Mononuclear cell (primary cell): Measurements from ENCODE around the gene NAT10. TPM values are rescaled to one million over a fixed set of nuclear protein-coding genes. Genes with fewer than 3 reads are reported as not detected.
A peak's percentile ranks its signal among the peaks of the same experiment; 100 is the strongest.
"Not testable (repeated sequence)": the region's sequence is repeated elsewhere in the genome, so short reads cannot be mapped to it uniquely, and the experiment has no call there.

ENCODE experiments used
- H3K27me3 ChIP-seq: 2 replicates; pipeline ENCODE4 v1.6.0; 2011; ENCODE audit warnings: low read length, control low read depth; ENCODE audit not compliant: insufficient read depth
- H3K4me1 ChIP-seq: 2 replicates; pipeline ENCODE4 v1.5.1; 2011; ENCODE audit warnings: mild to moderate bottlenecking, low read length, control low read depth; ENCODE audit not compliant: insufficient read depth
- H3K4me3 ChIP-seq: 2 replicates; pipeline ENCODE4 v1.5.1; 2011; ENCODE audit warnings: mild to moderate bottlenecking, low read length, moderate library complexity
- H3K9me3 ChIP-seq: 2 replicates; pipeline ENCODE4 v1.5.1; 2011; ENCODE audit warnings: low read depth, mild to moderate bottlenecking, control low read depth, low read length
- total RNA-seq: library from RNA; depleted of rRNA; stranded (reverse); fragments of >200 nt; gene quantifications from one replicate; pipeline ENCODE4 v1.2.3, GENCODE V29; 2012

Gene NAT10
- total RNA-seq = 21.2 TPM

DNA sequence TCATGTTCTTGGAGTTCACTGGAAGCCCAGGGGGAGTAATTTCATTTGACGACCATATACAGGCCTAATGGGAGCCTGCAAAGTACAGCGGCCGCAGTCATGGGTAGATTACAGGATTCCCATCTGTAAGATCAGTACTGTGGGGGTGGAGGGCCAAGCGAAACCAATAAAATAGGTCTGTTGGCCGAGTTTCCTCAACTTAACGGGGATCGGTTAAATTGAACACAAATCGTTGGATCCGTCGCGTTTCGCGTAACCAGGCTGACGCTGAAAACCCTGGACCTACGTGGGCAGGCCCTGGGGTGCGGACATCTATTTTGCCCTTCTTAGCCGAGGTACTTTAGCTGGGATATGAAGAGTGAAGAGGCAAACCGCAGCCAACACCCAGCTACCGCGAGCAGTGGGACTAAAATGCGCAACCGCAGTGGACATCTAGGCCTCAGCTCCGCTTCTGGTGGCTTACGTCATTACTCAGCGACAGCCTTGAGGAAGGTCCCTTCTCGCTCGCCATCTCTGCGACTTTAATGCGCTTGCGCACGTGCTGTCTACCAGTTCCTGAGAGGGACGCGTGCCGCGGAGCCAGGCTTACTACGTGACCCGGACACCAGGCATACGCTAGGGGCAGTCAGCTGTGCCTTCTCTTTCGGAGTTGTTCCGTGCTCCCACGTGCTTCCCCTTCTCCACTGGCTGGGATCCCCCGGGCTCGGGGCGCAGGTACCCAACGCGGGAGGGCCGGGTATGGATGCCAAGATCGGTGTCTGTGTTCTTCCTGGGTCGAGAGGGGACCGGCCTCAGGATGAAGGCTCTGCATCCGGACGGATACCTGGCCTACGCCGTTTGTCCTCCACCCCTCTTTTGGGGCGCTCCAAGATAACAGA lies at the start of gene NAT10:
Gene NAT10, plus strand, starts transcription at position 551 of the 878 bp plus-strand sequence. CDS start 2,597 bp downstream, outside the sequence.
- Histone ChIP-seq H3K9me3 (no peaks in the 10 kb centered on the region), H3K4me3 (peak within 1 kb of the TSS; percentile 76), H3K4me1 (peaks cover 25% of the 10 kb centered on the region), H3K27me3 (no peaks in the 10 kb centered on the region)

DNA sequence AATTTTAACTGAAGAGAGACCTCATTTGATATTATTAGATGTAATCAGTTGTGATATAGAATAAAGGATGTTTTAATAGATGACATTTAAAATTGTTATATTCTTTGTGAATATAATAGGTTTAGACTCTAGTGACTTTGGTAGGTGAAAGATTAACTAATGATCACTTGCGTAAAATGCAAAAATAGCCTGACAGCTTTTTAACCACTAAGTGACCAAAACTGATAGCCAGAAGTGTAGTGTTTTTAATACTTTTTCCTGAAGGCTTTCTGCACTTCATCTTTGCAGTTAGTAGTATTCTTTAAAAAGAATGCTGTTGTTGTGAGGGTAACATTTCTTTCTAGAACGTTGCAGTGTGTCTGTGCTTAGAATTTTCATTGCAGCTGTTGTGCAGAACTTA lies 48.8 kb upstream of the NAT10 start:
- H3K4me3 ChIP-seq = no peak overlapping the region
- peaks cover 52% of the 10 kb centered on the region for H3K4me1 ChIP-seq
- H3K27me3 ChIP-seq = no peaks in the 10 kb centered on the region
- no peaks in the 10 kb centered on the region for H3K9me3 ChIP-seq

DNA sequence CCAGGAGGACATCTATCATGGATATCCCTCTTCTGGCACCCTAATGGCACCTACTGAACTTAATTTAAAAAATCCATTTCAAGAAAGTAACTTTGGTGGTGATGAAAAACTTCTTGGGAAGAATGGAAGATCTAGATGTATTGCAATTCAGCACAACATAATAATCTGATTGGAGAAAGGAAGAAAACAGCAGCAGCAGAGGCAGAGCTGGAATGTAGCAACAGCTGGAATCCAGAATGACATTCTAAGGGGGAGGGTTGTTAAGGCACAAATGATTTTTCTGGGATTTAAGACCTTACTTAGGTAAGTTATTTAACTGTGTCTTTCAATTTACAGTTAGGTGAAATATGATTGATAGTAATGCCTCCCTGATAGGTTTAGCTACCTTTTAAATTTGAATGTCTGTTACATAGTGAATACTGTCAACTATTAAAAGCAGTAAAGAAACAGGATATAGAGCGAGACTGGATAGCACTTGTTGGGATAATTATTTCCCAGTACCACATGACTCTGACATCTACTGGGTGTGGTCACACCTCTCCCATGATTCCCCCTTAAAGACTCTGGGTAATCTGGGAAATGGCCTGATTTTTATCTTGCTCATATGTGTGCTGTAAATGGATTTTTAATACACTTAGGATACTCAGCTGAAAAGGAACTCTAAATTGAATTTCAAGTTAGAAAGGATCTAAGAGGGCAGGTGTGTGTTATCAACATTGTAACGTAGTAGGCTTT lies 42.2 kb upstream of the NAT10 start:
- no peaks in the 10 kb centered on the region for H3K9me3 ChIP-seq
- no peaks in the 10 kb centered on the region for H3K27me3 ChIP-seq
- peaks cover 48% of the 10 kb centered on the region for H3K4me1 ChIP-seq
- H3K4me3 ChIP-seq = no peak overlapping the region

DNA sequence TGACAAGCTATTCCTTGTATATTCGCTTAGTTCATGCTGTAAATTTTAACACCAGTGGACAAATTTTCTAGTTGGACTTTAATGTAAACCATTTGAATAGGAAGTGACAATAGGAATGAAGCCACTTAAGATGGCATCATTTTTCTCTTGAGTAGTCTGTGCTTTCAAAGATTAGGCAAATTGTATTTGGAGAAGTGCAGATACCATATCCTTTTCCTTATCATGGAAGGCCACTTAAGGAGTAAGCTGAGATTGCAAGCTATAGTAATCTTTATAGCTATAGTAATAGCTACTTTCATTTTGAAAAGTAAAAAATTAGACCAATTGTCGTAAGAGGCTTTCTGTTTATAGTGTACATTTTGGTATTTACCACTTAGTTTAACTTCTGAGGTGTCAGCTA lies 41.1 kb upstream of the NAT10 start:
- no peaks in the 10 kb centered on the region for H3K9me3 ChIP-seq
- H3K4me1 ChIP-seq = peaks cover 45% of the 10 kb centered on the region
- no peak overlapping the region for H3K4me3 ChIP-seq
- no peaks in the 10 kb centered on the region for H3K27me3 ChIP-seq

DNA sequence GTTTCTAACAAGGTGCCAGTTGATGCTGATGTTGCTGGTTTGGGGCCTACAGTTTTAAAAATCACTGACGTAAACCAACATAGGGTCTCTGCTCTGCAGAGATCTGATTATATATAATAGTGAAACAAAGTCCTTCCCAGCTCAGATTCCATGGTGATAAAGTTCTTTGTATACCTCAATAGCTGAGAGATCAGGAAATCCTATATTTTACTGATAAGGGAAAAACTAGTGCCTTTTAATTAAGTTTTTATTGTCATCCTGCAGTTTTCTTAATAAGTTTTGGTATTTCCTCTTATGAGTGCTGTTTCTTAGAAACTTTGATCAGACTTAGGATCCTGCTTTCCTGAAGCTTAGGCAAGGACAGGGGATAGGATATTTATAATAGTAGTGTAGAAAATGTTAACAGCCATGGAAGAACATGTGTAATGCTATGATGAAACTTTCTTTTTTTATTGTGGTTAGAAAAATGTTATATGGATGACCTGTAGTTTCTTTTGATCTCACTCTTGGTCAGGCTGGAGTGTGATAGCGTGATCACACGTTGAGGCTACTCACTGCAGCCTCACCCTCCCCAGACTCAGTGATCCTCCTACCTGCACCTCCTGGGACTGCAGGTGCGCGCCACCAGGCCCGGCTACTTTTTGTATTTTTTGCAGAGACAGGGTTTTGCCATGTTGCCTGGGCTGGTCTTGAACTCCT lies 39.8 kb upstream of the NAT10 start:
- no peaks in the 10 kb centered on the region for H3K9me3 ChIP-seq
- H3K4me1 ChIP-seq = peaks cover 35% of the 10 kb centered on the region
- H3K4me3 ChIP-seq = no peak overlapping the region
- H3K27me3 ChIP-seq = no peaks in the 10 kb centered on the region

DNA sequence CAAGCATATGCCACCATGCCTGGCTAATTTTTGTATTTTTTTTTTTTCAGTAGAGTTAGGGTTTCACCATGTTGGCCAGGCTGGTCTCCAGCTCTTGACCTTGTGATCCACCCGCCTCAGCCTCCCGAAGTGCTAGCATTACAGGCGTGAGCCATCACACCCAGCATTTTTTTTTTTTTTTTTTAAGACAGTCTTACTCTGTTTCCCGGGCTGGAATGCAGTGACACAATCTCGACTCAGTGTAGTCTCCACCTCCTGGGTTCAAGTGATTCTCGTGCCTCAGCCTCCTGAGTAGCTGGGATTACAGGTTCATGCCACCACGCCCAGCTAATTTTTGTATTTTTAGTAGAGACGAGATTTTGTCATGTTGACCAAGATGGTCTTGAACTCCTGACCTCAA lies 38.7 kb upstream of the NAT10 start:
- peaks cover 26% of the 10 kb centered on the region for H3K4me1 ChIP-seq
- not testable (repeated sequence) for H3K4me3 ChIP-seq, H3K27me3 ChIP-seq, H3K9me3 ChIP-seq

DNA sequence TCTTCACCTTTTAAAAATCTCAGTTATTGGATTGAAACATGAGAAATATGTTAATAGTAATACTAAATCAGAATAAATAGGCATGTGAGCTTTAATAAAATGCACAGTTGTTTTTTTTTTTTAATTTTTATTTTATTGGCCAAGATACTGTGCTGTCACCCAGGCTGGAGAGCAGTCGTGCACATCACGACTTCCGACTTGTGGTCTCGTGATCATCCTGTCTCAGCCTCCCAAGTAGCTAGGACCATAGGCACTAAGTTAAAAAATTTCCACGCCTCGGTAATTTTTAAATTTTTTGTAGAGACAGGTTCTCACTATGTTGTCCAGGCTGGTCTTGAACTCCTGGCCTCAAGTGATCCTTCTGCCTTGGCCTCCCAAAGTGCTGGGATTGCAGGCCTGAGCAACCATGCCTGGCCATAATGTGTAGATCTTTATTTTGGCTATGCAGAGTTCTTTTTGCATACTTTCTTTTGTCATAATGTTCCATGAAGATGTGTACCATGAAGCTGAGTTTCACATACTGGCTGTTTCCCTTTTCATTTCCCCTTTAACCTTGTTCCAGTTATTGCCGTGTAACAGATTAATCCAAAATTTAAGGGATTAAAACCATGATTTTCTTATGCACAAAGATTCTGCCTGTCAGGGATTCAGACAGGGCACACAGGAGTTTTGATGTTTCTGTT lies 37.9 kb upstream of the NAT10 start:
- peaks cover 26% of the 10 kb centered on the region for H3K4me1 ChIP-seq
- no peak overlapping the region for H3K4me3 ChIP-seq
- no peaks in the 10 kb centered on the region for H3K27me3 ChIP-seq
- H3K9me3 ChIP-seq = no peaks in the 10 kb centered on the region

DNA sequence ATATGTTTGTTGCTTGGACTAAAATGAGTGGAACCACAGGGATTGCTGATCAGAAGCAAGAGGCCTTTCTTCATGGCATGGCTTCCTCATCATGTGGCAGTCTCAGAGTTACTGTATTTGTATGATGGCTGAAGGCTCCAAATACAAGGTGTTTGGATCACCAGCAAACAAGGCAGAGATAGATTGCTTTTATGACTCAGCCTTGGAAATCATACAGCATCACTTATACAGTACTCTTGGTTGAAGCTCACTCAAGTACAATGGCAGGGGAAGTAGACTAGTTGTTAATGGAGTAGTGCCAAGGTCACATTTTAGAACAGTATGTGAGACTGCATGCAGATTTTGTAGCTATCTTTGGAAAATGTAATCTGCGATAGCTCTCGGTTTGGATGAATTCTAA lies 37.3 kb upstream of the NAT10 start:
- H3K9me3 ChIP-seq = no peaks in the 10 kb centered on the region
- H3K4me3 ChIP-seq = no peak overlapping the region
- no peaks in the 10 kb centered on the region for H3K27me3 ChIP-seq
- H3K4me1 ChIP-seq = peaks cover 26% of the 10 kb centered on the region

DNA sequence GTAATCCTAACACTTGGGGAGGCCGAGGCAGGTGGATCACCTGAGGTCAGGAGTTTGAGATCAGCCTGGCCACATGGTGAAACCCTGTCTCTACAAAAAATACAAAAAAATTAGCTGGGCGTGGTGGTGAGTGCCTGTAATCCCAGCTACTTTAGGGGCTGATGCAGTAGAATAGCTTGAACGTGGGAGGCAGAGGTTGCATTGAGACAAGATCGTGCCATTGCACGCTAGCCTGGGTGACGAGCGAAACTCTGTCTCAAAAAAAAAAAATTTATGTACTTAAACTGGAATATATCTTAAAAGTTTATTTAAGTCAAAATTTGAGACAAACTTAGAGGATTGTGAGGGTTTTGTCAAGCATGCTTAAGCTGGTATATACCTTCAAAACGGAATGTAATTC lies 34.1 kb upstream of the NAT10 start:
- not testable (repeated sequence) for H3K27me3 ChIP-seq, H3K9me3 ChIP-seq, H3K4me3 ChIP-seq
- peaks cover 18% of the 10 kb centered on the region for H3K4me1 ChIP-seq

DNA sequence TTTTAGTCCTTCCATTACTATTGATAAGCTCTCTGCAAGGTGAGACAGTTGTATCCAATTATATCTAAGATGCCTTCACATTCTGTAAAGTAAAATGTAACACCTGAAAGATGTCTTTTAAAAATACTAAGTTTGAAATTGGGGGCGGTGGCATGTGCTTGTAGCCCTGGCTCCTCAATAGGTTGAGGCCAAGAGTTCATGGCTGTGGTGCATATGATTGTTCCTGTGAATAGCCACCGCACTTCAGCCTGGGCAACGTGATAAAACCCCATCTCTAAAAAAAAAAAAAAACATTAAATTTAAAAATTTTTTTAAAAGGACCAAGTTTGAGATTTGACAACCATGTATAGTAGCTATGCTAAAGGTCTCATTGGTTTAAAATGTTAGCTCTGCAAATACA lies 33.4 kb upstream of the NAT10 start:
- H3K4me1 ChIP-seq = peaks cover 12% of the 10 kb centered on the region
- H3K9me3 ChIP-seq = no peaks in the 10 kb centered on the region
- no peak overlapping the region for H3K4me3 ChIP-seq
- no peaks in the 10 kb centered on the region for H3K27me3 ChIP-seq

DNA sequence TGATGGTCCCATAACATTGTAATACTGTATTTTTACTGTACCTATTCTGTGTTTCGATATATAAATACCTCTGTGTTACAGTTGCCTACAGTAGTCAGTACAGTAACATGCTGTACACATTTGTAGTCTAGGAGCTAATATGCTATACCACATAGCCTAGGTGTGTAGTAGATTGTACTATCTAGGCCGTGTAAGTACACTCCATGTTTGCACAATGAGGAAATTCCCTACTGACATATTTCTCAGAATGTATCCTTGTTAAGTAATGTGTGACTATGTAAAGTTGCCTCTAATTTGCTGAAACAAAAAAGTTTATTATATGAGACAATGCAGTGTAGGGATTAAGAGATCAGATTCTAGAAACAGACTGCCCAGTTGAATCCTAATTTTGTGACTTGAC lies 32.6 kb upstream of the NAT10 start:
- H3K4me3 ChIP-seq = no peak overlapping the region
- peaks cover 6% of the 10 kb centered on the region for H3K4me1 ChIP-seq
- no peaks in the 10 kb centered on the region for H3K27me3 ChIP-seq
- no peaks in the 10 kb centered on the region for H3K9me3 ChIP-seq

DNA sequence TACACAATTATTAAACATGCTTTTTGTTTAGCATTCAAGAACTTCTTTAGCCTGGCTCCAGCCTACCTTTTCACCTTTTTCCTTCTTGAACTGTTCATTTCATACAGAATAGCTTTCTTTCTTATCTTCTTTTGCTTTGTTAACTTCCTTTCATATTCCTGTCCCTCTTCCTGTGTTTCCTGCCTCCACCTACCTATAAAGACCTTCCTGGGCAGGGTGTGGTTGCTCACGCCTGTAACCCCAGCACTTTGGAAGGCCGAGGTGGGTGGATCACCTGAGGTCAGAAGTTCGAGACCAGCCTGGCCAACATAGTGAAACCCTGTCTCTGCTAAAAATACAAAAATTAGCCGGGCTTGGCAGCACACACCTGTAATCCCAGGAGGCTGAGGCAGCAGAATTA lies 31.0 kb upstream of the NAT10 start:
- no peaks in the 10 kb centered on the region for H3K9me3 ChIP-seq
- no peak overlapping the region for H3K4me3 ChIP-seq
- H3K4me1 ChIP-seq = no peaks in the 10 kb centered on the region
- no peaks in the 10 kb centered on the region for H3K27me3 ChIP-seq

DNA sequence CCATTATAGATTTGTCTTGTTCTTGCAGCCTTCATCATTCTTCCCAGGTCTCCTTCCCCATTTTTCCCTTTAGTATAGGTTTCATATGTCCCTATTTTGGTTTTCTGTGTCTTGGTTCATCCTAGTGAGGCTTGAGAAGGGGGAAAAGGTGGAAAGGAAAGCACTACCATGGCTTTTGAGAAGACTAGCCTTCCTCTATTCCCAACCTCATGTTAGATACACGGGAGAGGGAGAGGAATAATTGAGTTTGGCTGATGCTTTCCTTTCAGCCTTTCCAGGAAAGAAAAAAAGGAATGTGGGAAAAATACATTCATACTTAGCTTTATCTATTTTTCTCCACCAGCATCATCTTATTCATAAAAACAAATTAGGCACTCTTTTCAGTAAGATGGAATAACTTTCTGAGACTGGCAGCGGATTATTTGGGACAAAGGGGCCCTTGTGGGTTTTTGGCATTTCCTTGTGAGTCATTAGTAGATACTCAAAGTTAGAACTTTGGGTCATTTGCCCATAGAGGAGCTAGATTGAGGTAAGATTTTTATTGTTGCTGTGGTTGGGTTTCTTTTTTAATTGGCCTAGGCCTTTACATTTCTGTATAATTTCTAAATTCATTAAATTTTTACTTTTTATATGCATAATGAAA lies 30.1 kb upstream of the NAT10 start:
- Histone ChIP-seq H3K4me1 (no peaks in the 10 kb centered on the region), H3K9me3 (no peaks in the 10 kb centered on the region), H3K4me3 (no peak overlapping the region), H3K27me3 (no peaks in the 10 kb centered on the region)

DNA sequence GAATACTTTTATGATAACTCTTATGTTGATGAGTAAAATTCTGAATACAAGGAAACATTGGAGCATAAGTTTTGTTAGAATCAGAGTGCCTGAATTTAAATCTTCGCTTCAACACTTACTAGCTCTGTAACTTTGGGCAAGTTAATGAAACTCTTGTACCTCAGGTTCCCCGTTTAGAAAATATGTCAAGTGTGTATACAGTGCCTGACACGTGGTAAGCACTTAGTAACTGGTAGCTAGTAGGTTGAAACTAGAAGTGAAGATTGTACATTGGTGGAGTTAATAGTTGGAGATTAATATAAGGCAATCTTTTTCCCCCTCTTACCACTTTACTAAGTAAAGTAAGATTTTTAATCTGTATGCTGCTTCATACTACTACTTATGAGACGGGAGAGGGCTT lies 24.8 kb upstream of the NAT10 start:
- Histone ChIP-seq H3K27me3 (no peaks in the 10 kb centered on the region), H3K4me3 (no peak overlapping the region), H3K4me1 (no peaks in the 10 kb centered on the region), H3K9me3 (no peaks in the 10 kb centered on the region)
